IPS DF 4.7 (cell line): ENCODE measurements around the gene ABTB1.
"Not testable (repeated sequence)": the region's sequence is repeated elsewhere in the genome, so short reads cannot be mapped to it uniquely, and the experiment has no call there.

Experiments used
- DNase-seq: peaks from one replicate; pipeline ENCODE4 v3.0.0-alpha.2; 2013; ENCODE audit warnings: low spot score; ENCODE audit errors: extremely low read depth

The ABTB1 gene

DNA sequence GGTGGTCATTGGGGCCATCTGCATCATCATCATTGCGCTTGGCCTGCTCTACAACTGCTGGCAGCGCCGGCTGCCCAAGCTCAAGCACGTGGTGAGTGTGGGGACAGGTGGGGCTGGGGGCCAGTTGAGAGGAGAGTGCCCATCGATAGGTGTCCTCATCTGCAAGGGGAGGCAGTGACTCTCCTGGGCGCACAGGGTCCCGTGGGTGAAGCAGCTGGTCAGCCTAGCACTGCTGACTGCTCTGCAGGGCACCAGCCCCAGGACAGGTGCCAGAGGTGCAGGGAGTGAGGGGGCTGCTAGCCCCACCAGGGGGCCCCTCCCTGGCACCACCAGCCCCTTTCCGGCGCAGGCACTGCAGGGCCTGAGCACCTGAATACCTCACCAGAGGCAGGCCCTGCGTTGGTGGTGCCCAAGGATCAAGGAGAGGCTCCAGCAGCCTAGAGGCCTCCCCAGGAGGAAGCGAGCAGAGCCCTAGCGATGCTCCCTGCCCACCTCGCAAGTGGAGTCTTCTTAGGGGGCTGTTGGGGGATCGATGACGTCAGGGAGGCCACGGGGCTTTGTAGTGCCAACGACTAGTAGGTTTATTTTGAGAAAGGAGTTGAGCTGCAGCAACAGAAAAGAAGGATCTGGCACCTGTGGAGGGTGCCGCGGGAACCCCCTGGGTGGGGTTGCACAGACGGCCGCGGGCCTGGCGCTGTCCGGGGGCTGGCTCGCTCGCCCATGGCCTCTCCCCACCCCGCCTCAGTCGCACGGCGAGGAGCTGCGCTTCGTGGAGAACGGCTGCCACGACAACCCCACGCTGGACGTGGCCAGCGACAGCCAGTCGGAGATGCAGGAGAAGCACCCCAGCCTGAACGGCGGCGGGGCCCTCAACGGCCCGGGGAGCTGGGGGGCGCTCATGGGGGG, 976 bp upstream of the ABTB1 start:
- DNase-seq, result no peak

DNA sequence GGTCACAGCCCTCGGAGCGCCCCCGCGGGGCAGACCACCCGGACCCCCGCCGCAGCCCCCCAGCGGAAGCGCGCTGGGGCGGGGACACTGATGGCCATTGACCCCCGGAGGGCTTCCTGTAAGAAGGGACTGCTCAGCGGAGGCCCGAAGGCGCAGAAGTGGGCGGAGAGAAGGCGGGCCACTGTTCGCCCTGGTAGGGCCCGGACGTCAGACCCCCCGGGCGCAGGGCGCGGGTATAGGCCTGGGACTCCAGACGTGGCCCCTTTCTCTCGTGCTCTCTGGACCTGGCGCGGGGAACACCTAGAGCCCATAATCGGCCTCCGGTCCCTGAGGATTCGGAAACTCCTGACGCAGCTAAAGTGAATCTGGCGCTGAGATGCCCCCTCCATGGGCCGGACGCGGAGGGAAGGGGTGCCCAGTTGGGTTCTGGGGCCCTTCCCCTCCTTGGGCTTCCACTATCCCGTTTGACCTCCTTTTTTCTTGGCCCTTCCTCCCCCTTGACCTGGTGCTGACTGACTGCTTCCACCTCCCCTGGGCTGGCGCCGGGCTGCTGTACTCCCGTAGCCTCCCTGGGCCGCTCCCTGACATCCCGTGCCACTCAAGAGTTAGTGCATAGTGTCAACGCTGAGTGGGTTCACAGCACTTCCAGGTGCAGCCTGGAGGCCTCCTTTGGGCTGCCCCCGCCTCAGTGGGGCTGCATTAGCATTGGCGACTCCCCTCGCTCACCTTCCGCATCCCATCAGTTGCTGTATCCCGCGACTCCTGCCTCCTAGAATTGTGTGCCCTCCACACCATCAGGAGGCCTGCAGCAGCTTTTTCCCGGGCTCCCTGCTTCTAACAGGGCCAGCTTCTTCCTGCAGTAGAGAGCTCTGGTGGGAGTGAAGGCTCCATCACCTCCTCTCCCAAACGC, 694 bp downstream of the ABTB1 start:
- no peak for DNase-seq

DNA sequence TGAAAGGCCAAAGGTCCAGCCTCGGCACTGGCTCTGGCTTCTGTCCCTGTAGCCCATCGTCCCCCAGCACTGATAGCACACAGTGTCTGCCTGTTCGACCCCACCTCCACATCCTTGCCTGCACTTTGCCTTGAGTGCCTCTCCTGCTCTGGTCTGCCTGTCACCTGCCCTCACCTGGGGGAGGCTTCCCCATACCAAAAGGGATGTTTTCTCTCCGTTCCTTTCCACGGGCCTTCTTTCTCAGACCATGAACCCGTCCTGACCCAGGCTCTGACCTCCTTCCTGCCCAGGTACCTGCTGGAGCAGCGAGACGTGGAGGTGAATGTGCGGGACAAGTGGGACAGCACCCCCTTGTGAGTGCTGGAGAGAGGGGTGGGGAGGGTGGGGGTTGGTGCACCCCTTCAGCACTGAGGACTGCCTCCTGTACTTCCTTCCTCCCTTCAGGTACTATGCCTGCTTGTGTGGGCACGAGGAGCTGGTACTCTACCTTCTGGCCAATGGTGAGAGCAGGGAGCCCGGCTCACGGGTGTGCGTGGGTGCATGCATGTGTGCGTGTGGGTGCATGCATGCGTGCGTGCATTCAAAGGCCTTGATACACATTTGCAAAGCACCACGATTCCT, 1.5 kb downstream of the ABTB1 start:
- DNase-seq, result no peak

DNA sequence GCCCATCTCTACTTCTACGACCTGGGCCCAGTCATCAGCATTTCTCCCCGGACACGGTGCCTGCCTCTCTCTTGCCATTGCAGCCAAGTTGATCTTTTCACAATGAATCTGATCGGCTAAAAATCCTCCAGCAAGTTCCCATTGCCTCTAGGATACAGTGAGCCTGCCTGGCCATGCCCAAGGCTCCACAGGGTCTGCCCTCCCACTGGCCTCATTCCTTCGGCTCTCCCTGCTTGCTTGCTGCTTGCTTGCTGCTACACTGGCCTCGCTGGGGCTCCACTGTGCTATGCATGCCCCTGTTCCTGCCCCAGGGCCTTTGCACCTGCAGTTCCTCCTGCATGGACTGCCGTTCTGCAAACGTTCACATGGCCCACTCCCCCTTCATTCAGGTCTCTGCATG, 2.0 kb downstream of the ABTB1 start:
- no peak for DNase-seq

DNA sequence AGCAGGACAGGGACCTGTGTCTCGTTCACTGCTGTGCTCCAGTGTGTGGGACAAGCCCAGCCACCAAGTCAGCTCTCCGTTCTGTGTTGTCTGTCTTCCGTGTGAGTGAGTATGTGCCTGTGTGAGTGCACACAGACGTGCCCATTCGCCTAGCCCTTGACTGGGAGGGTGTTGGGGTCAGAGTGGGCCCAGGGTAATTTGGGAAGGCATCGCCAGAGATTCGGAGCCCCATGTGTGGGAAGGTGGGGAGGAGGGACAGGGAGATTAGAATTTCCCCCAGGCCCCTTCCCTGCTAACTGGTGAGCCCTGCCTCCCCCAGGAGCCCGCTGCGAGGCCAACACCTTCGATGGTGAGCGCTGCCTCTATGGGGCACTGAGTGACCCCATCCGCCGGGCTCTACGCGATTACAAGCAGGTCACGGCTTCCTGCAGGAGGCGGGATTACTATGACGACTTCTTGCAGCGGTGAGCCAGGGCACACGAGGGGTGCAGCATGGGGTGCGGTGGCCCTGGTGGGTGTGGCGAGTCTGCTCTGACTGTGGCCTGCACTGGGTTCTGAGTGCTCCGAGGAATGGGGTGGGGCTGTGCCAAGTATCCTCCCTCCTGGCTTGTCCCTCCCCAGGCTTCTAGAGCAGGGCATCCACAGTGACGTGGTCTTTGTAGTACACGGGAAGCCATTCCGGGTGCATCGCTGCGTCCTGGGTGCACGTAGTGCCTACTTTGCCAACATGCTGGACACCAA, 3.1 kb downstream of the ABTB1 start:
- DNase-seq, result no peak

DNA sequence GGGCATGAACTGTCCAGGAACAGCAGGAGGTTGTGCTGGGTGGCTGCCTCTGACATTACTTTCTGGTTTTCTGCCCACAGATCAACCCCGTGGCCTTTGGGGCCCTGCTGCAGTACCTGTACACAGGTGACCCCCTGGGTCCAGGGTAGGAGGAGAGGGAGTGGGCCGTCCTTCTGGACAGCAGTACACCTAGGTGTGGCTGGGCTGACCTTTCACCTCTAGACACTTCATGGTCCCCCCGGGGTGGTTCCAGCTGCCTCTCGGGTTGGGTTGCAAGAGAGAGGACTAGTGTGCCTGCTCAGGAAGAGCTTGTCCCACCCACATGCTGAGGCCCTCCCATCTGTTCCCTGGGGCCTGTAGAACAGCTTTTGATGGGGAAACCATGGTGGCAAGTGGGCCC, 3.7 kb downstream of the ABTB1 start:
- DNase-seq, result no peak

DNA sequence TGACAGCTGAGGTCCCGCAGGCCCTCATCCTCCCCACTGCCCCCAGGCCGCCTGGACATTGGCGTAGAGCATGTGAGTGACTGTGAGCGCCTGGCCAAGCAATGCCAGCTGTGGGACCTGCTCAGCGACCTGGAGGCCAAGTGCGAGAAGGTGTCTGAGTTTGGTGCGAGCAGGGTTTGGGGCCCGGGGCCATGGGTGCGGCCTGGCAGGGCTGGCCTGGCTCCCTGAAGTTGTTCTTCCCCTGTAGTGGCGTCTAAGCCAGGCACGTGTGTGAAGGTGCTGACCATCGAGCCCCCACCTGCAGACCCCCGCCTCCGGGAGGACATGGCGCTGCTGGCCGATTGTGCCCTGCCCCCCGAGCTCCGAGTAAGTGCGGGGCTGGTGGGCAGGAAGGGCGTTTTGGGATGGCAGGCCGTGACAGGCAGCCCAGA, 4.2 kb downstream of the ABTB1 start:
- DNase-seq, result no peak

DNA sequence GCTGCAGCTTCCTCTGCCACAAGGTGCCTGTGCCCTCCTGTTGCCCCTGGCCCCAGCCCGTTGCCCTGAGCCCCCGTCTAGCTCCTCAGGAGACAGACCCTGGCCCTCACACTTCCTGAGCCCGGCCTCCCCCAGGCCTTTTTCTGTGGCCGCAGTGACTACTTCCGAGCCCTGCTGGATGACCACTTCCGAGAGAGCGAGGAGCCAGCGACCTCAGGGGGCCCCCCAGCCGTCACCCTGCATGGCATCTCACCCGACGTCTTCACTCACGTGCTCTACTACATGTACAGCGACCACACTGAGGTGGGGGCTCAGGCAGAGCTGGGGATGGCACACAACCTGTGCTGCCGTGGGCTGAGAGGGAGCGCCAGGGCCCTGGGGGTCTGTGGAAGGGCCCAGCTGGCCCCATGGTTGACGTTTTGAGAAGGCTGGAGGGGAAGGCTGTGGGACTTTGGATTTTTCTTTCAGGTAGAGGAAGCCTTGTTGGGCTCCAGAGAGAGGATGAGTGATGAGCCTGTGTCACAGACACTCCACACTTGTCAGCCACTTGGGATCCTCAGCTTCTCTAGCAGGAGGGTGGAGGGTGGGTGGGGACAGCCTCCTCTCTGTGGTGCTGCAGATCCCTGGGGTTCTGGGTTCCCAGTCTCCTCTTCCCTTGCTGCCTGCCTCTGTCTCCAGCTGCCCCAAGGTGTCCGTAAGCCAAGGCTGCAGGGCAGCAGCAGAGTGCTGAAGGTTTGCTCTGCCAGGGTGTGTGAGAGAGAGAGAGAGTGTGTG, 5.0 kb downstream of the ABTB1 start:
- DNase-seq, result no peak

DNA sequence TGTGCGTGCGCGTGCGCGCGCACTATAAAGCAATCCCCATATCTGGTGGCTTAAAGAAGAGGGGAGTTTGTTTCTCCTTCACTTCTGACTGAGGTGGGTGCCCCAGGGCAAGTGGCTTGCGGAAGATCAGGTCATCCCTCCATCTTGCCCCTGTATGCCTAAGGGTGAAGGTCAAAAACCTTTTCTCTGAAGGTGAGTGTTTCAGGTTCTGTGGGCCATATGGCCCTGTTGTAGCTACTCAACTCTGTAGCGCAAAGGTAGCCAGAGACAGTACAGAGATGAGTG, 5.5 kb downstream of the ABTB1 start:
- DNase-seq, result no peak

DNA sequence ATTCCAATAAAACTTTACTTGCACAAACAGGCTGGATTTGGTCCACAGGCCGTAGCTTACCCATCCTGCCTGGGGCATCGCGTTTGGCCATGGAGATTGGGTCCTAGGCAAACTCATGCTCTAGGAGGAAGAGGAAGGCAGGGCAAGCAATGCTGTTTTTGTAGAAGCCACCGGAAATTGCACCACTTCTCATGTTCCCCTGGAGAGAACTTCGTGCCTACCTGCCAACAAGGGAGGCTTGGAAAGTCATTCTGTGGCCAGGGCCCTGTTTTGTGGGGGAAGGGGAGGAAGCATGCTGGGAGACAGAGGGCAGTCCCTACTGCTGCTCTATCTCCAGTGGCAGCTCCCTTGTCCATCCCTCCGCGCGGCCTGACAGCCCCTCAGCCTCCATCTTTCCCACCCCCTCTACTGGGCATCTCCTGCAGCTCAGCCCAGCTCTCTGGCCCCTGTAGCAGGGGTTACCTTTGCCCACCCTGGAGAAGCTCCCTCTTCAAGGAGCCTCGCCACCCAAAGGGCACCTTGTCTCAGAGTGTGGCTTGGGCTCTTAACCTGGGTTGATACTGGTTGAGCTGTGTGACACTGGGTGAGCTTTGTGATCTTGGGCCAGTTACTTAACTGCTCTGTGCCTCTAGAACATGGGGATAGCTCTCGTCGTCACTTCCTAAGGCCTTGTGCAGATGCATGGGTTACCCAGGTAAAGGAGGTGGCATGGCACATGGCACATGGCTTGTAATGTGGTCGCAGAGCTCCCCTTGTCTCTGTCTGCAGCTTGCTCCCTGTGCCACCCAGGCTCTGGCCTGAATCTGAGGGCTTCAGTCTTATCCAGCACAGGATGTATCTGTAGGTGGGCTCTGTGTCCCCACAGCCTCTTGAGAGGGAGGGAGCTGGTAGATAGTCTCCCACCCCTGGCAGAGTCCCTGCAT, 6.1 kb downstream of the ABTB1 start:
- DNase-seq, result no peak

DNA sequence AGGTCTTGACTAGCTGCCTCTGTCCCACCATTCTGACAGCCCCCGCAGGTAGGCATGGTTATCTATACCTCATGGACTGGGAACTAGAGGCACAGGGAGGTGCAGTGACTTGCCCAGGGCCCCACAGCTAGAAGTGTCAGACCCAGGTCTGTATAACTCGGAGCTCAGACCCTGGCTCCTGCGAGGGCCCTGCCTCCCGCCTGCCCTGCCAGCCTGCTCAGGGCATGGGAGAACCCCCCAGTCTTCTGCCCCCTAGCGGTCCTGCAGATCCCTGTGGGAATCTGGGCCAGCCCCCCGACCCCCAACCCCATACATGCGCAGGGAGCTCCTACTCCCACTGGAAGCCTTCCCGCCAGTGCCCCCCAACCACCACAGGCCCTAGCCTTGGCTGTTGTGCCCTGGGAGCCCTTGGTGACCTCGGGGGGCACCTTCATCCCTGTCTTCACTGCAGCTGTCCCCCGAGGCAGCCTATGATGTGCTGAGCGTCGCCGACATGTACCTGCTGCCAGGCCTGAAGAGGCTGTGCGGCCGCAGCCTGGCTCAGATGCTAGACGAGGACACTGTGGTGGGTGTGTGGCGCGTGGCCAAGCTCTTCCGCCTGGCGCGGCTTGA, 6.9 kb downstream of the ABTB1 start:
- DNase-seq, result no peak

DNA sequence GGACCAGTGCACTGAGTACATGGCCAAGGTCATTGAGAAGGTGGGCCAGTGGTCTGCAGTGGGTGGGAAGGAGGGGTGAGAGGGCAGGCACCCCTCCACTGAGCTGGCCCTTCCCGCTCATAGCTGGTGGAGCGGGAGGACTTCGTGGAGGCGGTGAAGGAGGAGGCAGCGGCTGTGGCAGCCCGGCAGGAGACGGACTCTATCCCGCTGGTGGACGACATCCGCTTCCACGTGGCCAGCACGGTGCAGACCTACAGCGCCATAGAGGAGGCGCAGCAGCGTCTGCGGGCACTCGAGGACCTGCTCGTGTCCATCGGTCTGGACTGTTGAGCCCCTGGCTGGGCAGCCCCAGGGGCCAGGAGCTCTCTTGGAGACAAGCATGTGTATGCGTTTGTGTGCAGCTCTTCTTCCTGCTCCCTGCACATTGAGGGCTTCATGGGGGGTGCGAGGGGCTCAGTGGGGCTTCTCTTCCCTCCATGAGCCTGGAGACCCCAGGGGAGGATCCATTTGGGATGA, 7.5 kb downstream of the ABTB1 start:
- no peak for DNase-seq

DNA sequence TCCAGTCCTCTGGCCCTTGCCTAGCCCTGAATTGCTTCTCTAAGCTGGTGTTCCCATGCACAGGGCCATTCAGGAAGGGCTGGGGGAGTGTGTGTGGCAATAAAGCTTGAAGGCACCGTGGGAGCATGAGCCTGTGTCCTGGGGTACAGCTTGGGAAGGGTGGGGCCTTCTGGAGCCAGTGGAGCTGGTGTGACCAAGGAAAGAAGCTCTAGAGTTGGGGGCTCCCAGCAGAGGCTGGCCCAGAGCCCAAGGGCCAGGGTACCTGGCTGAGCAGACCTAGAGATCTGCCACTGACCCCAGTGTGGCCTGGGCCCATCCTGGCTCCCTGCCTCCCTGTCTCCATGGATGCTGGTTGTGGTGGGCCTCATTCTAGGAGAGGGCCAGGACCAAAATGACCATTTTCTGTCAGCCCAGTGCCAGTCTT, 8.1 kb downstream of the ABTB1 start:
- no peak for DNase-seq

DNA sequence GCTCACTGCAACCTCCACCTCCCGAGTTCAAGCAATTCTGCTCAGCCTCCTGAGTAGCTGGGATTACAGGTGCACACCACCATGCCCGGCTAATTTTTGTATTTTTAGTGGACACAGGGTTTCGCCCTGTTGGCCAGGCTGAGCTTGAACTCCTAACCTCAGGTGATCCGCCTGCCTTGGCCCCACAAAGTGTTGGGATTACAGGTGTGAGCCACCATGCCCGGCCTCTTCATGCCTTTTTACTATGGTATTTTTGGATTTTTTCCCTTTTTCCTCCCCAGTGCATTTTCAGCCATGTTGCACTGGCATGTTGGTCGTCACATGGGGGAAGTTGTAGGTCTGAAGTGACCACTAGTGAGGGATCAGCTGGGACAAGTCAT, 9.4 kb downstream of the ABTB1 start:
- not testable (repeated sequence) for DNase-seq

DNA sequence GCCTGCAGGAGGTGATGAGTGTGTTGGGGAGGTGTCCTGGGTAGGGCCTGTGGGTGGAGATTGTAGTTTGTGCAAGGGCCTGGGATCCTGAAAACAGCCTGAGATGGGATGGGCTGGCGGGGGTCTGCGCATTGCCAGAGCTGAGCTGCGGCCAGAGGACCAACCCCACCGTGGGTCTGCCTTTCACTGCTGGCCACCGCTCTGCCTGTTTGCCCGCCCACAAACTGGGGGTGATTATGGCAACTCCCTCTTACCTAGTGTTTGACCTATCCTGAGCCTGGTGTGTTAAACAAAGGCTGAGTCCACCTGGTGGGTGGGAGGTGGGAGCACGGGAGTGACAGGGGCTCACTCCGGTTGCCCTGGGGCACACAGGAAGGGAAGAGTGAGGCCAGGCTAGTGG, 9.8 kb downstream of the ABTB1 start:
- DNase-seq, result no peak

DNA sequence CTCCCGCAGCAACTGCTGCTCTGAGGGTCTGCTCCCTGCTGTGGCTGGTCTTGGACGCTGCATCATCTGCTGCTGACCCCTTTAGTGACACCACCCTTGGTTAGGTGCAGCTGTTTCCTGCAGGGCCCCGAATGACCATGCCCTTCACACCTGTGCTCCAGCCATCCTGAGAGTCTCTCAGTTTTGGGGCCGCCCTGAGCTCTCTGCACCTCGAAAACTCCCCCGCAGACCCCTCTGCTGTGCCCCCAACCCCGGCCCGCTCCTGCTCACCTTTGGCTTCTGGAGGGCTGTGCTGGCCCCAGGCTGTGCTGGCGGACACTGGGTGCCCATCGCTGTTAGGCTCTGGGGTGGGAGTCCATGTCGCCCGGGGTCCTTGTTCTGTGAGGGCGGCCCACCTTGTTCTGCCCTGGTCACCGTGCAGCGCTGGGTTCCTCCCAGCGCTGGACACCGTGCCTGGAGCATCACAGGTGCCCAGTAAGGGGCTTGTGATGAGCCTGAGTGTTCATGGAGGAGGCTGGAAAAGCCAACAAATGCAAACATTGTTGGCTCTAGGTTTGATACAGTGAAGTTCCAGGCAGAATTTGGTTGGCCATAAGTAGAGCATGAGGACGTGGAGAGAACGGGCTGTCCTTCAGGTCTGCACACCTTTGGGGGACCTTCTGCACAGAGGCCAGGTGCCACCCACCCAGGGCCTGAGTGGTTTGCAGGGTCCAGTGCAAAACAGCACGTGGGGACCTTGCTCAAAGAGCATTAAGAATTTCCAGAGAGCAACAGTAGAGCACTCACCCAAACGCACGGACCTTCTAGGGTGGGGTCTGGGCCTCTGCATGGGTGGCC, 12.3 kb downstream of the ABTB1 start:
- DNase-seq, result no peak

DNA sequence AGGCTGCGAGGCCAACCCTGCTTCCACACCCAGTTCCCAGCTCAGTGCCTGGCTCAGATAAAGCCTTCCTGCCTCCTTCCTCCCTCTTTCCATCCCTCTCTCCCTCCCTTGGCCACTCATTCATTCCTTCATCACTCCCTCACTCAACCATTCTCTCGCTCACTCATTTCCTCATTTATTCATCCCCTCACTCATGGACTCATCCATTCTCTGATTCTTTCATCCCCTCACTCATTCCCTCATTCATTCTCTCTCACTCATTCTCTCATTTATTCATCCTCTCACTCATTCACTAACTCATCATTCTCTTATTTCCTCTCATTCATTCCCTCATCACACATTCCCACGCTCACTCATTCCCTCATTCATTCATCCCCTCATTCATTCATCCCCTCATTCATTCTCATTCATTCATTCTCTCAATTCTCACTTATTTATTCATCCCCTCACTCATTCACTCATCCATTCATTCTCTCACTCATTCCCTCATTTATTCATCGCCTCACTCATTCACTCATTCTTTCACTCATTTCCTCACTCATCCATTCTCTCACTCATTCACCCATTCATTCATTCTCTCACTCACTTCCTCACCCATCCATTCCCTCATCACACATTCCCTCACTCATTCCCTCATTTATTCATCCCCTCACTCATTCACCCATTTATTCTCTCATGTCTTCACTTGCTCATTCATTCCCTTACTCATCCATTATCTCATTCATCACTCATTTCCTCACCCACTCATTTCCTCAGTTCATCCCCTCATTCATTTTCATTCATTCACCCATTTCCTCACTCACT, 13.2 kb downstream of the ABTB1 start:
- no peak for DNase-seq
